Tibial nerve (tissue), 4 donors: ENCODE measurements around the gene ANKDD1A. TPM values are rescaled to one million over a fixed set of nuclear protein-coding genes. Genes with fewer than 3 reads are reported as not detected.

Experiments used
- DNase-seq, 2 donors: peaks; one replicate each; pipeline ENCODE4 v3.0.0-alpha.2; 2019; ENCODE audit warnings: low spot score in 2 of 2
- H3K27ac ChIP-seq, 4 donors: fragments of 200-600 bp; sonication (generic) in 3 of 4; one replicate each; pipeline ENCODE4 v1.5.1; 2017 to 2019; ENCODE audit warnings: mild to moderate bottlenecking in 1 of 4
- H3K27me3 ChIP-seq, 2 donors: fragments of 200-600 bp; sonication (generic) in 1 of 2; one replicate each; pipeline versions ENCODE4 v1.5.1 to v1.6.0; 2017 to 2019
- H3K36me3 ChIP-seq, 3 donors: fragments of 200-600 bp; sonication (generic); one replicate each; pipeline ENCODE4 v1.5.1; 2018 to 2019
- H3K4me1 ChIP-seq, 4 donors: fragments of 200-600 bp; sonication (generic) in 3 of 4; one replicate each; pipeline ENCODE4 v1.5.1; 2017 to 2019
- H3K4me3 ChIP-seq, 4 donors: fragments of 200-600 bp; sonication (generic) in 3 of 4; one replicate each; pipeline ENCODE4 v1.5.1; 2017 to 2019; ENCODE audit warnings: mild to moderate bottlenecking in 1 of 4, moderate library complexity in 1 of 4
- H3K9me3 ChIP-seq, 4 donors: fragments of 200-600 bp; sonication (generic) in 3 of 4; one replicate each; pipeline ENCODE4 v1.5.1; 2017 to 2019
- CTCF ChIP-seq, 5 experiments: fragments of 200-600 bp in 3 of 5; fragments of 450-650 bp in 2 of 5; sonication (generic) in 3 of 5; IDR thresholded peaks; one replicate each; pipeline ENCODE4 v1.5.1; 2016 to 2019; ENCODE audit warnings: antibody characterized with exemption in 5 of 5, mild to moderate bottlenecking in 3 of 5, moderate library complexity in 2 of 5
- EP300 ChIP-seq, 2 donors: sonication (generic); formaldehyde crosslinking; IDR thresholded peaks; one replicate each; pipeline ENCODE4 v1.6.1; 2017; ENCODE audit warnings: antibody characterized with exemption in 2 of 2, mild to moderate bottlenecking in 1 of 2
- POLR2A ChIP-seq, 2 donors: fragments of 450-650 bp; IDR thresholded peaks; one replicate each; pipeline ENCODE4 v1.6.1; 2017; ENCODE audit warnings: antibody characterized with exemption in 2 of 2, mild to moderate bottlenecking in 2 of 2, moderate library complexity in 2 of 2
- WGBS, 2 donors: methylation state at CpG; one replicate each; pipeline ENCODE4 v1.1.5; 2018; 5-methylcytosine and 5-hydroxymethylcytosine counted together
- total RNA-seq, 4 donors: library from RNA; depleted of rRNA; stranded (reverse); fragments of >200 nt; gene quantifications; one replicate each; pipeline ENCODE4 v1.1.0, GENCODE V29; 2016

The ANKDD1A gene
- total RNA-seq, 4 donors from 2014 or later, result 18.2 to 39.3 (median 26.3) TPM

- Histone ChIP-seq H3K36me3 (peaks cover 0 to 25% (median 0%) of the 10 kb centered on the region in 3 donors), H3K4me3 (no peak overlapping the region), H3K27ac (no peak overlapping the region), H3K27me3 (no peaks in the 10 kb centered on the region), H3K4me1 (no peaks in the 10 kb centered on the region), H3K9me3 (no peaks in the 10 kb centered on the region)
- DNase-seq, result no peak
- no peak for TF ChIP-seq POLR2A (IDR thresholded peaks at IDR 0.05)
- 88 to 94% methylated on average over 5 to 11 of the region's 11 CpGs for WGBS, 2 donors
Measured at GRCh38 chr15:64949383-64950186, 37.9 kb downstream of the ANKDD1A start.

DNA sequence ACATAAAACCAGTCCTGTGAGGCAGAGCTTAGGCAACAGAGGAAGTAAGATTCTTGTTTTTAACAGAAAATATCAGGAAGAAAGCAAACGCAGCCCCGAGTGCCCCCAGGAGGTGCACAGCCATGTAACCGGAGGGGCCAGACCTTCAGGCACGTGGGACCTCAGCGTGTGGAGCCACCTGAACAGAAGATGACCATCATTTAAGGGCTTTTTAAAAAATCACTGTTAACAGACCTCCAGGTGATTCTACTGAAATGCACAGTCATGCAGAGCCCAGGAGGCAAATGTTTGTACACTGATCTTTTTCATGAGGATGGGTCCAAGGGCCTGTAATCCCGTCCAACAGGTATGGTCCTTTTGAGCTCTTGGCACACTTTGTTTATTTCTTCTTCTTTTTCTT is 39.2 kb downstream of the ANKDD1A start:
- TF ChIP-seq CTCF (IDR thresholded peaks at IDR 0.05) (no peak), EP300 (IDR thresholded peaks at IDR 0.05) (no peak)
- Histone ChIP-seq H3K4me1 (no peaks in the 10 kb centered on the region), H3K27ac (no peak overlapping the region), H3K36me3 (peaks cover 0 to 33% (median 0%) of the 10 kb centered on the region in 3 donors), H3K9me3 (no peaks in the 10 kb centered on the region), H3K27me3 (no peaks in the 10 kb centered on the region), H3K4me3 (no peak overlapping the region)
- no peak for DNase-seq
- WGBS, 2 donors, result 74 to 82% methylated on average over 6 of the region's 6 CpGs

GRCh38 chr15:64951777-64952418 is 40.2 kb downstream of the ANKDD1A start:
- TF ChIP-seq CTCF (IDR thresholded peaks at IDR 0.05) (no peak), POLR2A (IDR thresholded peaks at IDR 0.05) (no peak), EP300 (IDR thresholded peaks at IDR 0.05) (no peak)
- H3K27ac ChIP-seq, result no peak overlapping the region
- peaks cover 0 to 43% (median 0%) of the 10 kb centered on the region in 3 donors for H3K36me3 ChIP-seq
- no peak overlapping the region for H3K4me3 ChIP-seq
- no peaks in the 10 kb centered on the region for H3K27me3 ChIP-seq
- DNase-seq, result no peak
- no peaks in the 10 kb centered on the region for H3K4me1 ChIP-seq
- 95 to 96% methylated on average over 2 of the region's 2 CpGs for WGBS, 2 donors
- H3K9me3 ChIP-seq, result no peaks in the 10 kb centered on the region

DNA sequence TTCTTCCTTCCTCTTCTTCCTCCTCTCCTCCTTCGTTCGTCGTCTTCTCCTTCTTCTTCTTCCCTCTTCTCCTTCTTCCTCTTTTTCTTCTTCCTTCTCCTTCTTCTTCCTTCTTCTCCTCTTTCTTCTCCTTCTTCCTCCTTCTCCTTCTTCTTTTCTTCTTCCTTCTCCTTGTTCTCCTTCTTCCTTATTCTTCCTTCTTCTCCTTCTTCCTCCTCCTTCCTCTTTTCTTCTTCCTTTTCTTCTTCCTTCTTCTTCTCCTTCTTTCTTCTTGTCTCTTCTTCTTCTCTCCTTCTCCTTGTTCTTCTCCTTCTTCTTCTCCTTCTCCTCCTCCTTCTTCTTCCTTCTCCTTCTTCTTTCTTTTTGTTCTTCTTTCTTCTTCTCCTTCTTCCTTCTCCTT is 42.7 kb downstream of the ANKDD1A start:
- H3K27ac ChIP-seq, result no peak overlapping the region
- no peak overlapping the region for H3K4me3 ChIP-seq
- TF ChIP-seq CTCF (IDR thresholded peaks at IDR 0.05) (no peak), EP300 (IDR thresholded peaks at IDR 0.05) (no peak), POLR2A (IDR thresholded peaks at IDR 0.05) (no peak)
- no peaks in the 10 kb centered on the region for H3K9me3 ChIP-seq
- no peaks in the 10 kb centered on the region for H3K4me1 ChIP-seq
- no peak for DNase-seq
- H3K36me3 ChIP-seq, result peaks cover 0 to 51% (median 0%) of the 10 kb centered on the region in 3 donors
- WGBS, 2 donors, result 89 to 91% methylated on average over 2 to 3 of the region's 3 CpGs
- H3K27me3 ChIP-seq, result no peaks in the 10 kb centered on the region

DNA sequence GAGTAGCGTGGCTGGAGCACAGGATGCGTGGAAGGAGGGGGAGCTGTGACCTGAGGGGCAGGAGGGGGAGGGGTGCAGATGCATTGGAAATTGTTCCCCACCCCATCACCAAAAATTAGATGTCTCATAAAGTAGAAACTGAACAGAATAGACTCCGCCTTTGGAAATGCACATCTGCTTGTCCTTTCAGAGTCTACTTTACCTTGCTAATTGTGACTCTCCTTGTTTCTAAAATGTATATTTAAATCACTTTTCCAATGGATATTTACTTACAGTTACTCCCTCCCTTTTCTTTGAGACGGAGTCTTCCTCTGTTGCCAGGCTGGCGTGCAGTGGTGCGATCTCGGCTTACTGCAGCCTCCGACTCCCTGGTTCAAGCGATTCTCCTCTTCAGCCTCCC is 47.4 kb downstream of the ANKDD1A start:
- Histone ChIP-seq H3K36me3 (peaks cover 0 to 89% (median 14%) of the 10 kb centered on the region in 3 donors), H3K27me3 (no peaks in the 10 kb centered on the region)
- no peak for DNase-seq

More for the DNA sequence above, 47.4 kb downstream of the ANKDD1A start:
- Histone ChIP-seq H3K9me3 (no peaks in the 10 kb centered on the region), H3K4me1 (no peaks in the 10 kb centered on the region), H3K27ac (no peak overlapping the region), H3K4me3 (no peak overlapping the region)
- no peak for TF ChIP-seq EP300 (IDR thresholded peaks at IDR 0.05)
- no peak for TF ChIP-seq CTCF (IDR thresholded peaks at IDR 0.05)
- no peak for TF ChIP-seq POLR2A (IDR thresholded peaks at IDR 0.05)
- WGBS, 2 donors, result 95 to 96% methylated on average over 9 of the region's 9 CpGs
